ENCODE measurements around the gene CDKN1C.

GRCh38 chr11:2897048-2897447, 11.5 kb upstream of the CDKN1C start:
- no peak for TF ChIP-seq CTCF (conservative IDR thresholded peaks at IDR 0.05 in 1 of 2, IDR thresholded peaks at IDR 0.05 in 1 of 2; ENCODE audit: low read depth in 1 of 2, low read length in 2 of 2)
- TF ChIP-seq EZH2 (IDR thresholded peaks at IDR 0.05; ENCODE audit: low read length, missing control alignments): no peak

Measured in fibroblast of lung (primary cell).